Measurements from ENCODE around the gene NPAS3.
A peak's percentile ranks its signal among the peaks of the same experiment; 100 is the strongest.

NPAS3 gene

DNA sequence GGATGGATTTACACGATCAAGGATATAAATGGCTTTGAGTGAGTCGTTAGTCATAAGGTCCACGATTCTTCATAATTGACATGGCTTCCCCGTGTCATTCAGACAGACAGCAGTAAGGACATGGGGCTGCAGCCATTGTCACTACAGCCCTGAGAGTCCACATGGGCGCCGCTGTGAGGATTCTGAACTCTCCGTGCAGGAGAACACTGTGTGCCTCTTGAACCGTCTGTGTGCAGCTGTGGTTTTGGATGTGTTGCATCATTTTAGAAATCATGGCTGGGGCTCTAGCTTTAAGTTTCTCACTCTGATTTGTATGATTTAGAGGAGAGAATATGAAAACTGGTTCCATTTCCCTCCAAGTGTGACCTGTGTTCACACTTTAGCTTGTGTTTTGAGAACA is 47.2 kb downstream of the NPAS3 start:
- Histone ChIP-seq H3K27ac (no peak overlapping the region), H3K36me3 (ENCODE audit: insufficient read depth, low read length) (no peaks in the 10 kb centered on the region), H3K4me3 (no peak overlapping the region), H3K9me3 (ENCODE audit: low read depth, low read length) (no peaks in the 10 kb centered on the region), H3K9ac (ENCODE audit: insufficient read length) (no peak overlapping the region)
- no peak for TF ChIP-seq FOXP2 (optimal IDR thresholded peaks at IDR 0.05; ENCODE audit: control extremely low read depth, extremely low read length, insufficient read depth)
- no peak for TF ChIP-seq EZH2 (IDR thresholded peaks at IDR 0.05)
- no peak for TF ChIP-seq POLR2AphosphoS5 (IDR thresholded peaks at IDR 0.05; ENCODE audit: borderline replicate concordance, low read depth, low read length)
- DNase-seq (ENCODE audit: low read depth, low spot score), result no peak

DNA sequence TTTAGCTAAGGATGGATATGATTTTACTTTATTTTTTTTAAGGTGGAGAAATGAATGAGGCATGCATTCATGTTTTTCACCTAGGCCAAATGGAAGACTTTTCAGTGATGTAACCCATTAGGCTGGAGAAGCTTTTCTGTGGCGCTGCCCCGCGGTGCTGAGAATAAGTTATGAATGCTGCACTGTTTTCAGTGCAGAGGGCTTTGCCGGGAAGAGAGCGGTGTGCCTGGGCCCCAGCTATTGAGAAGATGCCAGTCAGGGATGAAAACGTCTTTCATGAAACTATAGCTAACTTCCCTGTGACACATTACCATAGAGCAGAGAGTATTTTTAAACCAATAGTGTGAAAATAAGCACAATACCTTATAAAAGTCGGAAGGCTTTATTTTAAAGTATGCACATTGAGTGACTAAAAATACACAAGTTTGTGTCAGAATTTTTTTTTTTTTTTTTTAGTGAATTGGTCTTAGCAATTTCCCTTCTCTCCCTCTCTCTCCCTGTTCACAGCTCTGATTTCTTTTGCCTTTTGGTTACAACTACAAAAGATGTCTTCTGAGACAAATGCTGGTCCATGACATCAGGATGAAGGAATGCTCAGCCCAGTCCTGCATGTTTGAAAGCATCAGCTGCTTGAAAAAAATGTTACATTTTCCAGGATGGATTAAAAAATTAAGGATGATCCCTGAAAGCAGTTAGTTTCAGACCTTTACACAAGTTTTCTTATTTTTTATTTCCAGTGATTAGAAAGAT is 48.3 kb downstream of the NPAS3 start:
- no peaks in the 10 kb centered on the region for H3K9me3 ChIP-seq (ENCODE audit: low read depth, low read length)
- no peak overlapping the region for H3K9ac ChIP-seq (ENCODE audit: insufficient read length)
- no peak overlapping the region for H3K4me3 ChIP-seq
- no peaks in the 10 kb centered on the region for H3K36me3 ChIP-seq (ENCODE audit: insufficient read depth, low read length)
- DNase-seq (ENCODE audit: low read depth, low spot score), result no peak
- H3K27ac ChIP-seq, result no peak overlapping the region
- TF ChIP-seq EZH2 (IDR thresholded peaks at IDR 0.05) (no peak), FOXP2 (optimal IDR thresholded peaks at IDR 0.05; ENCODE audit: control extremely low read depth, extremely low read length, insufficient read depth) (no peak), POLR2AphosphoS5 (IDR thresholded peaks at IDR 0.05; ENCODE audit: borderline replicate concordance, low read depth, low read length) (no peak)

DNA sequence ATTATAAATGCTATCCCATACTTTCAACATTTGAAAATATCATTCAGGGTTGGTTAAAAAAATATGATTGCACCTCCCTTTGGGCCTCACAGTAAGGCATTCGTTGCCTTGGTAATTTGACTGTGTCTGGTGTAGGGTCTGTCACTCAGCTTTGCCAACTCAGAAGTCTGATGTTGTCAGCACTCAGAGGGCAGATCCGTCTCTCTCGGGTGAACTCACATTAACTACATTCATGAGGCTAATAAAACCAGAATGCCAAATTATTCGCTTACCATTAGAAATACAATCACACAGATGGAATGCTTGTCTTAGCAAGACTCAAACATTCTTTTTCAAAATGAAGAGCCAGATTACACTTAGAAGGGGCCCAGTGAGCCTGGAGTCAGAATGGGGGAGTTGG is 53.0 kb downstream of the NPAS3 start:
- Histone ChIP-seq H3K9ac (ENCODE audit: insufficient read length) (no peak overlapping the region), H3K27ac (no peak overlapping the region), H3K9me3 (ENCODE audit: low read depth, low read length) (no peaks in the 10 kb centered on the region), H3K4me3 (no peak overlapping the region), H3K36me3 (ENCODE audit: insufficient read depth, low read length) (no peaks in the 10 kb centered on the region)
- no peak for DNase-seq (ENCODE audit: low read depth, low spot score)
- TF ChIP-seq FOXP2 (optimal IDR thresholded peaks at IDR 0.05; ENCODE audit: control extremely low read depth, extremely low read length, insufficient read depth) (no peak), POLR2AphosphoS5 (IDR thresholded peaks at IDR 0.05; ENCODE audit: borderline replicate concordance, low read depth, low read length) (no peak), EZH2 (IDR thresholded peaks at IDR 0.05) (no peak)

DNA sequence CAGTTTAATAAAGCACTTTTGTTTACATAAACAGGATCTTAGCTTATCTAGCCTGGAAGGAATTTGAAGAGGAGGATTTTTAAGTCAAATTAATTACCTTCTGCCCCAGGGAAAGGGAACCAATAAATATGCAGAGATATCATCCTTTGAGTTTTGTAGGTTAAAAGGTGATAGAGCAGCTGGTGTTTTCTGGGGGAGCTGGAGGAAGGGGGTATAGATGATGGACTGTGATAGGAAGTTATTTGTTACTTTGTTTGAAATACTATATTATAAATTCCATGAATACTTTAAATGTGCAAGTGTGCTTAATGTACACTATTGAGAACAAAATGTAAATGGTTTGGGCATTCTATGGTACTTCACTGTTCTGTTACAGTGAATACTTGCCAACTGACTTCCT is 55.2 kb downstream of the NPAS3 start:
- H3K36me3 ChIP-seq (ENCODE audit: insufficient read depth, low read length), result no peaks in the 10 kb centered on the region
- H3K27ac ChIP-seq, result no peak overlapping the region
- DNase-seq (ENCODE audit: low read depth, low spot score), result peak; percentile 16
- no peaks in the 10 kb centered on the region for H3K9me3 ChIP-seq (ENCODE audit: low read depth, low read length)
- TF ChIP-seq FOXP2 (optimal IDR thresholded peaks at IDR 0.05; ENCODE audit: control extremely low read depth, extremely low read length, insufficient read depth) (no peak), POLR2AphosphoS5 (IDR thresholded peaks at IDR 0.05; ENCODE audit: borderline replicate concordance, low read depth, low read length) (0 out of 2 replicates have a peak, but pooled peaks have one; percentile 10)
- no peak overlapping the region for H3K4me3 ChIP-seq
- no peak overlapping the region for H3K9ac ChIP-seq (ENCODE audit: insufficient read length)

DNA sequence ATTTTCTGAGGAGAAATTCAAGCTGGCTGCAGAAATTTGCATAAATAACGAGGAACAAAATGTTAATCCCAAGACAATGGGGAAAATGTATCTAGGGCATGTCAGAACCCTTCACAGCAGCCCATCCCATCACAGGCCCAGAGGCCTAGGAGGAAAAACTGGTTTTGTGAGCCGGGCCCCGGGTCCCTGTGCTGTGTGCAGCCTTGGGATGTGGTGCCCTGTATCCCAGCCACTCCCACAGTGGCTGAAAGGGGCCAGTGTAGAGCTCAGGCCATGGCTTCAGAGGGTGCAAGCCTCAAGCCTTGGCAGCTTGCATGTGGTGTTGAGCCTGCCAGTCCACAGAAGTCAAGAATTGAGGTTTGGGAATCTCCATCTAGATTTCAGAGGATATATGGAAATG is 57.7 kb downstream of the NPAS3 start:
- Histone ChIP-seq H3K27ac (no peak overlapping the region), H3K36me3 (ENCODE audit: insufficient read depth, low read length) (no peaks in the 10 kb centered on the region), H3K9me3 (ENCODE audit: low read depth, low read length) (no peaks in the 10 kb centered on the region), H3K4me3 (no peak overlapping the region), H3K9ac (ENCODE audit: insufficient read length) (no peak overlapping the region)
- no peak for DNase-seq (ENCODE audit: low read depth, low spot score)
- TF ChIP-seq POLR2AphosphoS5 (IDR thresholded peaks at IDR 0.05; ENCODE audit: borderline replicate concordance, low read depth, low read length), result no peak
- no peak for TF ChIP-seq EZH2 (IDR thresholded peaks at IDR 0.05)
- TF ChIP-seq FOXP2 (optimal IDR thresholded peaks at IDR 0.05; ENCODE audit: control extremely low read depth, extremely low read length, insufficient read depth), result no peak

DNA sequence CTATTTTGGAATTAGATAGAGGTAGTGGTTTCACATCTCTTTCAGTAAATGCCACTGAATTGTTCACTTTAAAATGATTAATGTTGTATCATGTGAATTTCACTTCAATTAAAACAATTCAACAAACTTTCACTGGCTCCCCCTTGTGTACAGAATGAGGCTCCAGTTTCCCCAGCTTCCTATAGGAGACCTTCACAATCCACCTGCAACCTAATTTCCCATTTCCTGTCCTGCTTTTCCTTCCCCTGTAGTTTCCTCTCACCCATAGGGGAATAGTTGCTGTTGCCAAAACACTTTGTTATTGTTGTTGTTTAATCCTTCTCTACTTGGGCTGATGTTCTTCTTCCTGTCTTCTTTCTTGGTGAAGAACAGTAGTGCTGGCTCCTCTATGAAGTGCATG is 59.8 kb downstream of the NPAS3 start:
- Histone ChIP-seq H3K36me3 (ENCODE audit: insufficient read depth, low read length) (no peaks in the 10 kb centered on the region), H3K9me3 (ENCODE audit: low read depth, low read length) (no peaks in the 10 kb centered on the region), H3K9ac (ENCODE audit: insufficient read length) (no peak overlapping the region), H3K4me3 (no peak overlapping the region), H3K27ac (no peak overlapping the region)
- DNase-seq (ENCODE audit: low read depth, low spot score), result no peak
- TF ChIP-seq EZH2 (IDR thresholded peaks at IDR 0.05), result no peak

DNA sequence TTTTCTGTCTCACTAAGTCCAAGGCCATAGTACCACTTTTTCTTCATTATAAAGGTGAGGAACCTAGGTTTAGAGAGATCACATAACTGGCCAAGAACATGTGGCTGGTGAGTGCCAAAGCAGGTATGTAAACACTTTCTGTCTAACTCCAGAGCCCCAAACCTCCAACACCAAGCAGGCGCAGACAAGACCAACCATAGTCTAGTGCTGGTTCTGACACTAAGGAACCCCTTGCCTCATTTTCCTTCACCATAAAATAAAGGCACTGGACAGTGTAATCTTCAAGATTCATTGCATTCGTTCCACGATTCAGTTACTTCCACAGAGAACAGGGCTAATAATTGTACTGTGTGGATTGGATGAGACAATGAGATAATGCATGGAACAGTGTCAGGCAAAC is 71.0 kb downstream of the NPAS3 start:
- Histone ChIP-seq H3K27ac (no peak overlapping the region), H3K9me3 (ENCODE audit: low read depth, low read length) (no peaks in the 10 kb centered on the region), H3K36me3 (ENCODE audit: insufficient read depth, low read length) (no peaks in the 10 kb centered on the region), H3K9ac (ENCODE audit: insufficient read length) (no peak overlapping the region), H3K4me3 (no peak overlapping the region)
- DNase-seq (ENCODE audit: low read depth, low spot score), result no peak
- TF ChIP-seq POLR2AphosphoS5 (IDR thresholded peaks at IDR 0.05; ENCODE audit: borderline replicate concordance, low read depth, low read length) (no peak), EZH2 (IDR thresholded peaks at IDR 0.05) (no peak), FOXP2 (optimal IDR thresholded peaks at IDR 0.05; ENCODE audit: control extremely low read depth, extremely low read length, insufficient read depth) (no peak)

DNA sequence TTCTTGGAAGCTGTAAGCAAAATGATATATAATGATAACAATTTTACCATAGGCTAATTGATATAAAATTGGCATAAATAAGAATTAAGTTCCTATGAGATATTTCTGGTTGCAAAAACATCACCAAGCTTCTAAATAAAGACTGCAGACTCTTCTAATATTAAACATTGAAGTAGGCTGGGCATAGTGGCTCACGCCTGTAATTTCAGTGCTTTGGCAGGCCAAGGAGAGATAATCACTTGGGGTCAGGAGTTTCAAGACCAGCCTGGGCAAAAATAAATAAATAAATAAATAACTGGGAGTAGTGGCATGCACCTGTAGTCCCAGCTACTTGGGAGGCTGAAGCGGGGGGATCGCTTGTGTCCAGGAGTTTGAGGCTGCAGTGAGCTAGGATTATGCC is 71.8 kb downstream of the NPAS3 start:
- Histone ChIP-seq H3K9me3 (ENCODE audit: low read depth, low read length) (no peaks in the 10 kb centered on the region), H3K27ac (no peak overlapping the region), H3K4me3 (no peak overlapping the region), H3K36me3 (ENCODE audit: insufficient read depth, low read length) (no peaks in the 10 kb centered on the region), H3K9ac (ENCODE audit: insufficient read length) (no peak overlapping the region)
- TF ChIP-seq POLR2AphosphoS5 (IDR thresholded peaks at IDR 0.05; ENCODE audit: borderline replicate concordance, low read depth, low read length) (no peak), FOXP2 (optimal IDR thresholded peaks at IDR 0.05; ENCODE audit: control extremely low read depth, extremely low read length, insufficient read depth) (no peak), EZH2 (IDR thresholded peaks at IDR 0.05) (no peak)
- DNase-seq (ENCODE audit: low read depth, low spot score), result no peak

DNA sequence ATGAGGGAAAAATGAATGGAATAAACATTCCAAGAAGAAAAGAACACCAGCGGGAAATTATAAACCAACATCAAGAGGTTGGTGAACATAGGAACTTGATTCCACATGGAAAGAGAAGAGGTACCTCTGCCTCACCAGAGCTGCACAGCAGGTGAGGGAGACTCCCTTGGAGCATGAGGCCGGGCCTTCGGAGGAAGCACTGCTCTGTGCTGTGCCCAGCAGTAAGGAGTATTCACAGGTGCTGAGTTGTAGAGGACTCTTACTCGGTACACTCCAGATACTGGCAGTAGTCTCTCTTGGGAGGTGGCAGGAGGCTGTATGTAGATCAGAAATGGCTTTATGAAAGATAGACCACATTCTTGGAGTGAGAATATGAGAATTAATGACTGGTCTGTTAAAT is 76.0 kb downstream of the NPAS3 start:
- no peaks in the 10 kb centered on the region for H3K36me3 ChIP-seq (ENCODE audit: insufficient read depth, low read length)
- DNase-seq (ENCODE audit: low read depth, low spot score), result no peak
- TF ChIP-seq EZH2 (IDR thresholded peaks at IDR 0.05) (no peak), POLR2AphosphoS5 (IDR thresholded peaks at IDR 0.05; ENCODE audit: borderline replicate concordance, low read depth, low read length) (no peak), FOXP2 (optimal IDR thresholded peaks at IDR 0.05; ENCODE audit: control extremely low read depth, extremely low read length, insufficient read depth) (no peak)

More for the DNA sequence above, 76.0 kb downstream of the NPAS3 start:
- no peak overlapping the region for H3K27ac ChIP-seq
- no peaks in the 10 kb centered on the region for H3K9me3 ChIP-seq (ENCODE audit: low read depth, low read length)
- no peak overlapping the region for H3K4me3 ChIP-seq
- H3K9ac ChIP-seq (ENCODE audit: insufficient read length), result no peak overlapping the region
